Heart left ventricle (tissue), 13 donors: ENCODE data around the gene HACD2.

Experiments used
- CTCF ChIP-seq, 12 donors: fragments of 200-600 bp; sonication (generic) in 4 of 12; IDR thresholded peaks; one replicate each; pipeline versions ENCODE4 v1.5.0 to v1.8.0; 2018 to 2022; ENCODE audit warnings: antibody characterized with exemption in 12 of 12, mild to moderate bottlenecking in 5 of 12
- POLR2A ChIP-seq, 2 donors: fragments of 450-650 bp; IDR thresholded peaks; one replicate each; pipeline ENCODE4 v1.6.1; 2017; ENCODE audit warnings: antibody characterized with exemption in 2 of 2, mild to moderate bottlenecking in 2 of 2, moderate library complexity in 2 of 2
- donor health status: ischemic (EF 13 %, LVEDD 7.1; RV severe dilation, severe dysfunction).
- donor health status: DM: no; HTN: yes; CAD: no.
- donor health status: DM: no; HTN: no; CAD: no.
- donor health status: ischemic (EF 25% LVEDD 6.9; RV normal size, moderate dysfunction).
- donor health status: ischemic (EF 25% LVEDD 5.7; RV mildly dilated, moderate dysfunction).
- donor health status: ischemic (EF 35%, LVEDD 5.7; RV mildly dilated, moderate dysfunction).
- donor health status: nonischemic (EF 11% LVEDD 7.7; RV severe dilation, severe dysfunction).
- donor health status: DM: yes; HTN: yes; CAD: no.
- donor health status: PGD.
- donor health status: ischemic (EF 29% LVEDD 5.4; RV normal size, mild dysfunction).
- donor health status: nonischemic (EF 23%, LVEDD 6.1; RV moderate dilation, normal function).

- TF ChIP-seq CTCF (IDR thresholded peaks at IDR 0.05), result no peak
- TF ChIP-seq POLR2A (IDR thresholded peaks at IDR 0.05), result no peak
Measured at GRCh38 chr3:123483146-123483545, 101.7 kb downstream of the HACD2 start.
